Measurements from ENCODE around the gene MYOM1.
"Not testable (repeated sequence)": the region's sequence is repeated elsewhere in the genome, so short reads cannot be mapped to it uniquely, and the experiment has no call there.

MYOM1 gene

GRCh38 chr18:3028115-3028514 lies 191.7 kb downstream of the MYOM1 start:
- DNase-seq (ENCODE audit: low read depth), result not testable (repeated sequence)

- DNase-seq (ENCODE audit: low read depth), result no peak
Measured at GRCh38 chr18:3027370-3027891, 192.3 kb downstream of the MYOM1 start.

- no peak for DNase-seq (ENCODE audit: low read depth)
Measured at GRCh38 chr18:3025544-3025943, 194.2 kb downstream of the MYOM1 start.

- not testable (repeated sequence) for DNase-seq (ENCODE audit: low read depth)
Measured at GRCh38 chr18:3023603-3024002, 196.2 kb downstream of the MYOM1 start.
